HG03439 (cell line): Measurements from ENCODE around the gene SELENOV.

Source experiments
- ATAC-seq: cut with Tn5 transposase; IDR thresholded peaks from one replicate; pipeline ENCODE4 v1.9.1; 2021; ENCODE audit warnings: mild to moderate bottlenecking, moderate library complexity; ENCODE audit not compliant: unreplicated experiment

Gene SELENOV

DNA sequence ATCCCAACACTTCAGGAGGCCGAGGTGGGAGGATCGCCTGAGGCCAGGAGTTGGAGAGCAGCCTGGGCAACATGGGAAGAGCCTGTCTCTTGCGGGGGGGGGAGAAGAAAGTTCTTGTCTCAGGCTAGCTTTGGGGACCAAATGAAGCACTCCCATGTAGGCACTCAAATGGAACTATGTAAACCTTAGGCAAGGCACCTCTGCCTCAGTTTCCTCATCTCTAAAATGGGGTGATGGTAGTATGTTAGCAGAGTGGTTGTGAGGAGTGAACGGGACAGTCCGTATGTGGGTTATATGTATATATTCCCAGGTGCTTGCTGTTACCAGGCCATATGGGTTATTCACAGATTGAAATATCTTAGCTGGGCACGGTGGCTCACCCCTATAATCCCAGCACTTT, 22.7 kb upstream of the SELENOV start:
- ATAC-seq: no peak

DNA sequence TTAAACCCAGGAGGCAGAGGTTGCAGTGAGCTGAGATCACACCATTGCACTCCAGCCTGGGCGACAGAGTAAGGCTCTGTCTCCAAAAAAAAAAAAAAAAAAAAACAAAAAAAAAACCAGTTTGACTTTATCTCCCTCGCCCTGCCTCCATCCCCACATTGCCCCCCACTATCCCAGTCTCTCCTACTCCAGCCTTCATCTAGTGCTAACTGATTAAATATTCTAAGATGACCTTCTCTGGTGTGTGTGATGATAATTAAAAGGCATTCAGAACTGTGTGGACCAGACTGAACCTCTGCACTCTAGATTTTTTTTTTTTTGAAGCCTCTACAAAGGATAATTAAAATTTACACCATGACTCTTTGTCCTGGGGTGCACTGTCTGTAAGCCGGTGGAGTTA, 22.2 kb upstream of the SELENOV start:
- no peak for ATAC-seq

- no peak for ATAC-seq
Measured at GRCh38 chr19:39494661-39495060, 20.3 kb upstream of the SELENOV start.

DNA sequence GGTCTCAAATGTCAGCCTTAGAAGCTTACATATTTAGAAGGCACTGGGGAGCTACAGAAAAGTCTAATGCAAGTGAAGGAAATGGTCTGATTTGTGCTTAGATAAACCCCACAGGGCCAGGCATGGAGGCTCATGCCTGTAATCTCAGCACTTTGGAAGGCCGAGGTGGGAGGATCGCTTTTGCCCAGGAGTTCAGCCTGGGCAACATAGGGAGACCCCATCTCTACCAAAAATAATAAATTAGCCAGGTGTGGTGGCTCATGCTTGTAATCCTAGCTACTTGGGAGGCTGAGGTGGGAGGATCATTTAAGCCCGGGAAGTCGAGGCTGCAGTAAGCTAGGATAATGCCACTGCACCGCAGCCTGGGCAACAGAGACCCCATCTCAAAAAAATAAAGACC, 18.9 kb upstream of the SELENOV start:
- ATAC-seq: no peak

GRCh38 chr19:39497701-39497995, 17.3 kb upstream of the SELENOV start:
- no peak for ATAC-seq

GRCh38 chr19:39497996-39498797, 16.7 kb upstream of the SELENOV start:
- no peak for ATAC-seq

GRCh38 chr19:39498798-39499642, 15.9 kb upstream of the SELENOV start, which contains the start of gene DLL3:
Gene DLL3, plus strand, starts transcription at chr19:39498947. Its CDS starts 28 bp downstream, at chr19:39498975.
- no peak for ATAC-seq

DNA sequence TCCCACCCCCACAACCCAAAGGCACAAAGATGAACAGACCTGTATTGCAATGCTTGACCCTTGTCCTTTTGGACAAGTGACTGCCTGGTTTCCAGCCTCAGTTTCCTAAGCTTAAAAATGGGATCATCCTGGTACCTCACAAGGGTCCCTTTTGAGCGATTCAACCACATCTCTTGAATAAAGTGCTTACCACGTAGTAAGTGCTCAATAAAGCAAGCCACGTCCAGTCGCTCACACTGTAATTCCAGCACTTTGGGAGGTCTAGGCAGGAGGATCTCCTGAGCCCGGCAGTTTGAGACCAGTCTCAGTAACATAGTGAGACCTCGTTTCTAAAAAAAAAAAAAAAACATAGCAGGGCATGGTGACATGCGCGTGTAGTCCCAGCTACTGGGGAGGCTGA, 15.0 kb upstream of the SELENOV start:
- ATAC-seq: no peak

DNA sequence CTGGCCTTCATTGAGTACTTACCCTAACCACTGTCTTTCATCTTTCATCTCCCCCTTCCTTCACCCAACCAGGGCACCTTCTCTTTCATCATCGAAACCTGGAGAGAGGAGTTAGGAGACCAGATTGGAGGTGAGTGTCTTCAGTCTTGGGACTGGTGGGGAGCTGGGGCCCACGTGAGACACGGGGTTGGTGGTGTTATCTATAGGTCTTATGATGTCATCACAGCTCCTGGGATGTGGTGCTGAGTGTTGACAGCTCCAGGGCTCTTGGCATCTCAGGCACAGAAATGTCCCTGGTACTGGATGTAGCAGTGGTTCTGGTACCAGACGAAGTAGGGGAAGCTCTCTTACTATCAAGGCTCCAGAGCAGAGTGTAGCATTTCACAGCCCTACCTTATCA, 14.4 kb upstream of the SELENOV start:
- no peak for ATAC-seq

- ATAC-seq: no peak
Measured at GRCh38 chr19:39501340-39501739, 13.6 kb upstream of the SELENOV start.

GRCh38 chr19:39502640-39503417, 12.1 kb upstream of the SELENOV start:
- ATAC-seq: no peak

DNA sequence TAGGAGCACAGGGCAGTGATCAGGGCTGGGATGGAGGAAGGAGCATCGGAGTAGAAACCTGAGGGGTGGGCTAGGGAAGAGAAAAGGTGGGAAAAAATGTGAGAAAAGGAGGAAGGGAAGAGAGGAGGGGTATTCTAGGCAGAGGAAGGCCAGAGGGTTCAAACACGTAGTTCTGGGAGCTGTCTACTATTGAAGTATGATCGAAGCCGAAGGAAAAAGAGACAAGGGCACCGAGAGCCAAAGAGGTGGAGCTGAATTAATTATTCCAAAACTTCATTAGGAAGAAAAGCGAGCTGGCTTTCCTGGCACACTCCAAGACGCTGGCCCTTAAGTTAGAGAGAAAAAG, 8.4 kb upstream of the SELENOV start:
- no peak for ATAC-seq

GRCh38 chr19:39506944-39507714, 7.8 kb upstream of the SELENOV start:
- peak; percentile 58 for ATAC-seq

GRCh38 chr19:39507715-39508364, 7.1 kb upstream of the SELENOV start:
- no peak for ATAC-seq

DNA sequence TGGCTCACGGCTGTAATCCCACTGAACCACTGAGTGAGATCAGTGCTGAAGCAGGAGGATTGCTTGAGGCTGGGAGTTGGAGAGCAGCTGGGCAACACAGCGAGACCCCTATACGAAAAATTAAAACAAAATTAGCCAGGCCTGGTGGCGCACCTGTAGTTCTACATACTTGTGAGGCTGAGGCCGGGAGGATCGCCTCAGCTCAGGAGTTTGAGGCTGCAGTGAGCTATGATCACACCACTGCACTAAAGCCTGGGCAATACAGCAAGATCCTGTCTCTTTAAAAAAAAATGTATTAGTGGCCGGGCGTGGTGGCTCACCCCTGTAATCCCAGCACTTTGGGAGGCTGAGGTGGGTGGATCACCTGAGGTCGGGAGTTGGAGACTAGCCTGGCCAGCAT, 6.3 kb upstream of the SELENOV start:
- ATAC-seq: no peak

DNA sequence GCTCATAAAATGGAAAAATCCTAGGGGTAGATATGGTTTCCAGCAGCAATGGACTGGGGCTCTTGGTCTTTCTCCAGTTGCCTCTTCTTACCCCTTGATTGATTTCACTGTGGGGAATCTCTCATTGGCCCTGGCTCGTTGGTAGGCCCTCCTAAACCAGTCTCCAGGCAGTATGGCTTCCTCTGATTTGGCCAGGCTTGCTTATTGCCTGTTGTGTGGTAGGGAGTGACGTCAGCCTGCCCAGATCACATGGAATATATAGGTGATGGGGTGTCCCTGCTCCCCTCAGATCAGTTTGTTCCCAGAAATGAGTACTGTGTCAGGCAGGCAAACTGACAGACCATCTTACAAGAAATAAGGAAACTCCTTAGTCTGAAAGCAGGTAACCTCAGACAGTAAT, 5.7 kb upstream of the SELENOV start:
- ATAC-seq: no peak

DNA sequence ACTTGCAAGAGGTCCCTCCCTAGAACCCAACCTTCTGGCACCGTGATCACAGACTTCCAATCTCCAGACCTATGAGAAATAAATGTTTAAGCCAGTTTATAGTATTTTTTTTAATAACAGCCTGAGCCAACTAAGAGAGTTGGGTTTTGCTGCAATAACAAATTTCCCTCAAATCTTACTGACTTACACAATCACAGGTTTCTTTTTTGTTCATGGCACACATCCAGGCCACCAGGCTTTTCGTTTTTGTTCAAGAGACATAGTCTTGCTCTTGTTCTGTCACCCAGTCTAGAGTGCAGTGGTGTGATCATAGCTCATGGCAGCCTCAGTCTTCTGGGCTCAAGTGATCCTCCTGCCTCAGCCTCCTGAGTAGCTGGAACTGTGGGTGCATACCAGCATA, 2.0 kb upstream of the SELENOV start:
- ATAC-seq: no peak

DNA sequence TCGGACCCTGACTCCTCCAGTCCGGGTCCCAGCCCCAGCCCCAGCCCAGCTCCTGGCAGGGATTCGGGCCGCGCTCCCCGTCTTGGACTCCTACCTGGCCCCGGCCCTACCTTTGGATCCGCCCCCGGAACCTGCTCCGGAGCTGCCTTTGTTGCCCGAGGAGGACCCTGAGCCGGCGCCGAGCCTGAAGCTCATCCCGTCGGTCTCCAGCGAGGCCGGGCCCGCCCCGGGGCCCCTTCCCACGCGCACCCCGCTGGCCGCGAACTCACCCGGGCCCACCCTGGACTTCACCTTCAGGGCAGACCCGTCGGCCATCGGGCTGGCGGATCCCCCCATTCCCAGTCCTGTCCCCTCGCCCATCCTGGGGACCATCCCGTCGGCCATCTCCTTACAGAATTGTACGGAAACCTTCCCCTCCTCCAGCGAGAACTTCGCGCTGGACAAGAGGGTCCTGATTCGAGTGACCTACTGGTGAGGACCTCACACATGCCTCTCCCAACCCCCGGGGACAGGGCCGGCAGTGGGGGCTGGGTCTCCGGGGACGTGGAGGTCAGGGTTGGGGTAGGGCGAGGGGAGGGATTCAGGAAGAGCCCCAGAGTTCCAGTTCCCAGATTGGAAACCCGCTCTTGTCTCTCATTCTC, 732 bp downstream of the SELENOV start:
- ATAC-seq: no peak

DNA sequence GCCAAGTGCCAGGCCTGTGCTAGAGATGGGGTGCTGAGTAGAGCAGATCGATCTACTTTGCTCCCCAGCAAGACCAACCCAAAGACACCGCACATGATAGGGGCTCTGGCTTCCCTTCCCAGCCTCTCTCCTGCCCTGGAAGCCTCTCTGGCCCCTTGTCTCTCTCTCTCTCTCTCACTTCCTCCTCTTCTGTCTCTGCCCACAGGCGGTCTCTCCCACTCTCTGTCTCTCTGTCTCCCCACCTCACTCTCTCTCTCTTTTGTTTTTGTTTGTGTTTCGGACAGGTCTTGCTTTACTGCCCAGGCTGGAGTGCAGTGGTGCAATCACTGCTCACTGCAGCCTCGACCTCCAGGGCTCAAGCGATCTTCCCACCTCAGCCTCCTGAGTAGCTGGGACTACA, 1.3 kb downstream of the SELENOV start:
- no peak for ATAC-seq

DNA sequence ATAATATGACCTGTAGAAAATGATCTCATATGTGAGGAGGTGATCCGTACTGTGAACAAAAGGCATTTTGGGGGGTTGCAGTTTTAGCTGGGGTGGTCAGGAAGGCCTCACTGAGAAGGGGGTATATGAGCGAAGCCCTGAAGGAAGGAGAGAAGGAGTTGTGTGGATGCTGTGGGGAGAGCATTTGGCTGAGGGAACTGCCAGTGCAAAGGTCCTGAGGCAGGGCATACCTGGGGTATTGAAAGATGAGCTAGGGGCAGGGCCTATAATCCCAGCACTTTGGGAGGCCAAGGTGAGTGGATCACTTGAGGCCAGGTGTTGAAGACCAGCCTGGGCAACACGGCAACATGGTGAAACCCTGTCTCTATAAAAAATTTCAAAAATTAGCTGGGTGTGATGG, 2.5 kb downstream of the SELENOV start:
- no peak for ATAC-seq
